Inferior parietal cortex (tissue), 1 donor: ENCODE data around the gene FAR2.
"Not testable (repeated sequence)": the region's sequence is repeated elsewhere in the genome, so short reads cannot be mapped to it uniquely, and the experiment has no call there.

ENCODE experiments used
- DNase-seq: peaks from one replicate; pipeline ENCODE4 v3.0.0-alpha.2; 2016; ENCODE audit errors: extremely low spot score

FAR2 gene

GRCh38 chr12:29234552-29234951, 85.5 kb downstream of the FAR2 start:
- no peak for DNase-seq

DNA sequence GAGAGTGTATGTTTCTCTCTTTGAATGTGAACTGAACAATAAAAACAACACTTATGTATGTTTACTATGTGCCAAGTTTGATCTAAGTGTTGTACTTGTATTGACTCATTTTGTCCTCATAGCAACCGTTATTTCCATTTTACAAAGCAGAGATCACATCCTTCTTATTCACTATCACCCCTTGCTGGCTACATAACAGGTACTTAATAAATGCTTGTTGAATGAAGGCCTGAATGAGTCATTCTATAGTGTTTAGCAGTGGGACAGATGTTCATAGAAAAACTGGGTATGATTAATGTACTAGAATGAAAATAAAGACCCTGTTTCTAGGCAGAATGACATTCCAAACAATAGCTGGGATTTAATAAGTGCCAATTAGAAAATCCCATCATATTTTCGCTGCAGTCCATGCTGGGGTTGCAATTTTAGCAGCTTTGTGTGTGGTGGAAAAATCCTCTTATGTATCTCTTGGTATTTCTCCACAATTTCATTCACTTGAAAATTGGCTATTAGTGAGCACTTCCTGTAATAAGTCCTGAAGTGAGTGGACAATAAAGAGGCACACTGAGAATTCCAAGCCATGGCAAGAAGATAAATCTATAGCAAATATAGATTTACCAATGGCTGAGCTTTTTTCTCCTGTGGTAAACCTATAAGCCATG, 86.0 kb downstream of the FAR2 start:
- DNase-seq, result no peak

DNA sequence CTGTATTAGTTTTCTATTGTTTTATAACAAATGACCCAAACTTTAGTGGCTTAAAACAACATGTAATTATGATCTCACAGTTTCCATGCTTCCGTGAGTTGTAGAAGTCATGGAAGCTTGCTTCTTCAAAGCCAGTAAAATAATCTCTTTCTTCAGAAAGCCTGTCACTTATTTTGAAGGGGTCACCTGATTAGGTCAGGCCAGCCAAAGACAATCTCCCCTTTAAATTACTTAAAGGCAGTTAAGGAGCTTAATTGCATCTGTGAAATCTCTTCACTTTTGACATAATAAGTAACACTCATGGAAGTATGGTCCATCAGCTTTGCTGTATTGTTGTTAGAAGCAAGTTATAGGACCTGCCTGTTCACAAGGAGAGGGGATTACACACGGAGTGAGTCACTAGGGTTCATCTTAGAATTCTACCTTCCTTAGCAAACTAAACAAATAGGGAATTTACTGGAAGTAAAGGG, 89.8 kb downstream of the FAR2 start:
- no peak for DNase-seq

DNA sequence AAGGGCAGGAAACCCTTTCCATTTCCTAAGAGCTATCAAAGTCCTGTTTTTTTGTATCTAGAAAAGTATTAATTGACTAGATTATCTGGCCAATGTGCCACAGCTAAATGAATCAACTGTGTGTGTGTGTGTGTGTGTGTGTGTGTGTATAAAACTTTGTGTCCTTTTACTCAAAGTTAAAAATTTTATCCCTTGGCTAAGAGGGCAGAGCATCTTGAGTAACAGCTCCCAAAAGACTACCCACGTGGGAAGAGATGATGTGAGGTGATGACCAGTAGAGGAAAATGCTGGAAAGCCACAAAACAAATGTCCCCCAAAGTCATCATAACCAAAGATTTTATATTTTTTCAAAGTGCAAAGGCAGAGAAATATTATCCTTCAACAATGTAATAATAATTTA, 90.3 kb downstream of the FAR2 start:
- DNase-seq, result no peak

GRCh38 chr12:29240441-29240840, 91.4 kb downstream of the FAR2 start:
- no peak for DNase-seq

GRCh38 chr12:29241821-29242591, 92.9 kb downstream of the FAR2 start:
- DNase-seq, result peak; percentile 70

GRCh38 chr12:29242921-29243431, 93.9 kb downstream of the FAR2 start:
- no peak for DNase-seq

- DNase-seq, result no peak
Measured at GRCh38 chr12:29244159-29244765, 95.2 kb downstream of the FAR2 start.

GRCh38 chr12:29245246-29245645, 96.2 kb downstream of the FAR2 start:
- no peak for DNase-seq

GRCh38 chr12:29249930-29250329, 100.9 kb downstream of the FAR2 start:
- DNase-seq, result no peak

GRCh38 chr12:29253906-29254625, 105.0 kb downstream of the FAR2 start:
- no peak for DNase-seq

- DNase-seq, result no peak
Measured at GRCh38 chr12:29255042-29255441, 106.0 kb downstream of the FAR2 start.

GRCh38 chr12:29256598-29256997, 107.5 kb downstream of the FAR2 start:
- no peak for DNase-seq

DNA sequence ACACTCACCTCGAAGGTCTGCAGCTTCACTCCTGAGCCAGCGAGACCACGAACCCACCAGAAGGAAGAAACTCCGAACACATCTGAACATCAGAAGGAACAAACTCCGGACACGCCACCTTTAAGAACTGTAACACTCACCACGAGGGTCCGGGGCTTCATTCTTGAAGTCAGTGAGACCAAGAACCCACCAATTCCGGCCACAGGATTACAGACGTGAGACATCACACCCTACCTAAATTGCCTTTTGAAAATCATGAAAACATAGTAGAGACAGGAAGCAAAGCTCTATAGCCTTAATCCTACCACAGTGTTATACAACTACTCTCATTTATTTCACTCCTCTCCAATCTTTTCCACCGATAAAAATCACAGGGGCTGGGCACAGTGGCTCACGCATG, 108.6 kb downstream of the FAR2 start:
- DNase-seq, result not testable (repeated sequence)

- DNase-seq, result no peak
Measured at GRCh38 chr12:29264424-29264823, 115.3 kb downstream of the FAR2 start.

GRCh38 chr12:29269706-29270408, 120.8 kb downstream of the FAR2 start:
- no peak for DNase-seq

GRCh38 chr12:29270446-29270845, 121.4 kb downstream of the FAR2 start:
- no peak for DNase-seq

DNA sequence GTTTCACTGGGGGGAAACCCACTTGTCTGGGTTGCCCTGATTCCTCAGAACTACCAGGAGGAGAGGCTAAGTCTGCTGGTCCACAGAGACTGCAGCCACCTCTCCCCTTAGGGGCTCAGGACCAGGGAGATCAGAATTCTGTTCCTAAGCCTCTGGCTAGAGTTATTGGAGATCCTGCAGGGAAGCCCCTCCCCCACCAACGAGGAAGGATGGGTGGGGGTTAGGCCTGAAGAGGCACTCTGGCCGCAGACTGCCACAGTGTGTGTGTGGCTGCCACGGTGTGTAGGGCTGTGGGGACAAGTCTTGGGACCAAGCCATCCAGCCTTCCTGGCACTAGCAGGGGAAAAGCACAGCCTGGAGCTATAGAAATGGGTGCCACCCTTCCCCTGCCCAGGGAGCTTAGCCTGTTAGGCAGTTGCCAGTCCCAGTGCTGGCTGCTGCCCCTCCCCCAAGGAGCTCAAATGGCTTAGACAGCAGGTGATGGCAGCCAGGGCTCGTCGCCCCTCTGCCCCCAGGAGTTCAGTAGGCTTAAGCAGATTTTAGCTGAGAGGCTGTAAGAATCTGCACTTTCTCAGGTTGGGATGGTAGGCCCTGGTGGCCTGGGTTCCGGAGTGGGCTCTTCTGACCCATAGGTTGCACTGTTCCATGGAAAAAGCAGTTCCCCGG, 124.2 kb downstream of the FAR2 start:
- DNase-seq, result no peak

DNA sequence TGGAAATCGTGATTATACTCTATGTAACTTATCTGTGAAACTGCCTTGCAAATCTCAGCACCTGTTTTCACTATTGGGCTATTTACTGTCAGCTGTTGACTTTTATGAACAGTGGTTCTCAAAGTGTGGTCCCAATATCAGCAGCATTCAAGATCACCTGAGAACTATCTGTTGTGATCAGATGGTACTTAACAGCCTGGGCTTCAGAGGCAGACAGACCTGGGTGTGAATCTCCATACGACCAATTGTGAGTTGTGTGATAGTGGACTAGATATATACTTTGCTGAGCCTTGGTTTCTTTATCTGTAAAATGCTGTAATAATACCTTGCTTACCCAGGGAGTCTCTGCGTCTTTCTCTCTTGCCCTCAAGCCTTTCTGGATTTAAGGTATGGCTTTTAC, 126.8 kb downstream of the FAR2 start:
- no peak for DNase-seq

- no peak for DNase-seq
Measured at GRCh38 chr12:29277231-29277630, 128.2 kb downstream of the FAR2 start.
